GM15510 (cell line): ENCODE measurements around the gene RGS17.

ENCODE experiments used
- POLR2A ChIP-seq: IDR thresholded peaks from 3 replicates; pipeline ENCODE4 v1.6.1; 2011; ENCODE audit warnings: borderline replicate concordance; ENCODE audit not compliant: insufficient read length; ENCODE audit errors: extremely low read depth

RGS17 gene

DNA sequence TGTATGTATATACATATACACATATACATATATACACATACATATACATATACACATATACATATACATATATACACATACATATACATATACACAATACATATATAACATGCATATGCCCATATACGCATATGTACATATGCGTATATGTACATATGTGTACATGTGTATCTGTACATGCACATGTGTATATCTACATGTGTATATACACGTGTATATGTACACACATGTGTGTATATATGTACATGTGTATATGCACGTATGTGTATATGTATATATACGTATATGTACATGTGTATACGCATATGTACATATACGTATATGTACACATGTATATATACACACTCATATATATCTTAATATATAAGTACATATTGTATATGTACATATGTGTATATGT is 60.3 kb downstream of the RGS17 start:
- TF ChIP-seq POLR2A: no peak

DNA sequence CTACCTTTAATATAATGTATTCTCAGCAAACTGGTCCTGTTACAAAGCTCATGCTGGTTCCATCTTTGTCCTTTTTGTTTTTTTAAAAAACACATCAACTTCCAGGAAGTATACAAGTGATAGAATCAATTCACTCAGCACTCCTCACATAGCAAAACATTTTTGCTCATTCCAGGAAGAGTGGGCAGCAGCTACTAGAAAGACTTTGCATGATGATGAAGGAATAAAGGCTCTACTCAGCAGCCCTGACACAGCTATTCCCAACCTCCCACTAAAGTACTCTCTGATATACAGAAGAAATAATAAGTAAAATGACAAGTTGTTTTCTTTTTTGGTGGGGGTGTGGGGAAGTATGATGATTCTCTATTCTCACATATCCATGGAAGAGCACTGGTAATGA is 61.2 kb downstream of the RGS17 start:
- no peak for TF ChIP-seq POLR2A

DNA sequence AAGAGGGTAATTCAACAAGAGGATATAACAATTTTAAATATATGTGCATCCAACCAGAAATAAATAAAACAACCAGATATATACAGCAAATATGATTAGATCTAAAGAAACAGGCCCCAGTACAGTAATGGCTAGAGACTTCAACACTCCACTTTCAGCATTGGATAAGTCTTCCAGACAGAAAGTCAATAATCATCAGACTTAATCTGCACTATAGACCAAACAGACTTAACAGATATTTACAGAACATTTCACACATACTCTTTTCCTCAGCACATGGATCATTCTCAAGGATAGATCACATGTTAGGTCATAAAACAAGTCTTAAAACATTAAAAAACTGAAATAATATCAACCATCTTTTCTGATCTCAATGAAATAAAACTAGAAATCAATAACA is 65.9 kb downstream of the RGS17 start:
- no peak for TF ChIP-seq POLR2A

- TF ChIP-seq POLR2A: no peak
Measured at GRCh38 chr6:153063936-153064335, 67.1 kb downstream of the RGS17 start.

DNA sequence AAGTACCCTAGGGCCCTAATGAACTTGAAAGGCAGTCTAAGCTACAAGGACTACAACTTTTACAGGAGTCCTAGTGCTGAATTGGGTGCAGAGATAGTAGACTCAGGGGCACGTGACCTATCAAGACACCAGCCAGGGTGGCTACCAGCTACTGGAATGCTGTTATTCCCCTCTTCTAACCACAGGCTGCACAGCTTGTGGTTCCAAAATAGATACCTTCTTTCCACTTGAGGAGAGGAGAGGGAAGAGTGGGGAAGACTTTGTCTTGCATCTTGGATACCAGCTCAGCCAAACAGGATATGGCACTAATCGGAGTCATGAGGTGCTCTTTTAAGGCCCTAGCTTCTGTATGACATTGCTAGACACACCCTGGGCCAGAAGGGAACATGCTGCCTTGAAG is 68.6 kb downstream of the RGS17 start:
- TF ChIP-seq POLR2A: no peak

GRCh38 chr6:153059757-153060156 is 71.3 kb downstream of the RGS17 start:
- no peak for TF ChIP-seq POLR2A

DNA sequence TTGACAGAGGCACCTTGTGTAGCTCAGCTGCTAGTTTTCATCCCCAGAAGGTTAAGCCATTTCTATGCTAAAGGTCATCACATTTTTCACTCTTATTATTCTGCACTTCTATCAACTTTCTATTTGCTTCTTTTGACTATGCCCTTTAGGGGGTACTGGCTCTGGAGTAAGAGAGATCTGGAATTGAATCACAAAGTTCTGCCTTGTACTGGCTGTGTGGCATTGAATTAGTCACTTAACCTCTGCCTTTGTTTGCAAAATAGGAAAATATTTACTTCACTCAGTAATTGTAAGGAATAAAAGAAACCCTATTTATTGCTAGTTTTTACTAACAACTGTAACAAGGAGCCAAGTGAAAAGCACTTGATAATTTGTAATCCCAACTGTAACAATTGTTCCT is 71.8 kb downstream of the RGS17 start:
- no peak for TF ChIP-seq POLR2A

GRCh38 chr6:153058909-153059308 is 72.2 kb downstream of the RGS17 start:
- no peak for TF ChIP-seq POLR2A

DNA sequence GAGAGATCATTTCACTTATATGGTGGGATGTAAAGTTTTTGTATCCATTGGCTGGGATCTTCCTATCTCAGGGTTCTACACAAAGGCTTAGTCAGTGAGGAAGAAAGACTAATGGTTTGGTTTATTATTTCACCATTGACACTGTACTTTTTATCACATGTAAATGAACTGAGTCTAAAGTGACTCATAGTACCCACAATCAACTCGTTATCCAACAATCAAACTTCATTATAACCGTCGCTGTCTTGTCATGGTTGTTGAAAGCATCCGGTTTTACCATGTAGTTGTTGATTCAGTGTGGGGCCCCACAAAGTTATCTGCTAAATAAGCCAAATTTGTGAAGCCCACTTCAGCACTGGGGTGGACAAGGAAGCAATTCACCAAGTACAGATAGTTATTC is 72.8 kb downstream of the RGS17 start:
- no peak for TF ChIP-seq POLR2A

DNA sequence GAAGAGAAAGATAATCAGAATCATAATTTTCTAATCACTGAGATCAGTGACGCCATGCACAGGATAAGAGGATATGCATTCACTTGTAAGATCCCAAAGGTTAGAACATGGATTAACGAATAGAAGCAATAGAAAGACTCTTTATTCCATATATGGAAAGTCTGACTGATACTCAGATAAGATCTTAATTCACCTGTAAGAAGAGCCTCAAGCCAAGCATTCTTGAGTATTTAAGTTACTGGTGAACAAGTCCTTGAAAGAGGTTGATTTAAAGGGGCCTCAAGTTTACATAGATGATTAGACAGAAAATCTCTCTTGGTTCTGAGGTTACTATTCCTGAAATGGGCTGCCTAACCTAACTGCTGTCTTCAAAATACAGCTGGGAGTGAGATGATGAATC is 74.8 kb downstream of the RGS17 start:
- no peak for TF ChIP-seq POLR2A

- TF ChIP-seq POLR2A: no peak
Measured at GRCh38 chr6:153051801-153052200, 79.3 kb downstream of the RGS17 start.

DNA sequence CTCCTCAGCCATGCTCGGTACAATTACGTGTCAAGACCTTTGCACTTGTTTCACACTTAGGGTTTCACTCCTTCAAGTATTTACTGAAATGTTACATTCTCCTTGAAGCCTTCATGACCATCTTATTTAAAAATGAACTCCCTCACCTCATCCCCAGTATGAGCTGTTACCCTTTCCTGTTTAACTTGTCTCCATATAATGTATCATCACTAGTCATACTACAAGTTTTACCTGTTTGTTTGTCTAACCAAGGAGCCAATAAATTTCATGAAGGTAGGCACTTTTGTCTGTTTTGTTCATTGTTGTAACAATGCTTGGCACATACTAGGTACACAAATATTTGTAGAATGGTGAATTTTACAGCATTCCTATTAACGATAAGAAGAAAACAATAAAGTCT is 82.5 kb downstream of the RGS17 start:
- no peak for TF ChIP-seq POLR2A

DNA sequence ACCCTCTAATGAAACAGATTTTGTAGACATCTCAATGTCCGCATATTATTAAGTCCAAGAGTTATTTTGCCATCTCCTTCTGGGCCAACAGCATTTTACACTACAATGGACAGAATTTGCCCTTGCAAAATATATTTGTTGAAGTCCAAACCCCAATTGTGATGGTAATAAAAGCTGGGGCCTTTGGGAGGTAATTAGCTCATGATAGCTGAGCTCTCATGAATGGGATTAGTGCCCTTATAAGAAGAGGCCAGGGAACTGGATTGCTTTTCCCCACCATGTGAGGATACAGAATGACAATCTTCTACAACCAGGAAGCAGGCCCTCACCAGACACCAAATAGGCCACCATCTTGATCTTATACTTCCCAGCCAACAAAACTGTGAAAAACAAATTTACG is 83.7 kb downstream of the RGS17 start:
- TF ChIP-seq POLR2A: no peak

DNA sequence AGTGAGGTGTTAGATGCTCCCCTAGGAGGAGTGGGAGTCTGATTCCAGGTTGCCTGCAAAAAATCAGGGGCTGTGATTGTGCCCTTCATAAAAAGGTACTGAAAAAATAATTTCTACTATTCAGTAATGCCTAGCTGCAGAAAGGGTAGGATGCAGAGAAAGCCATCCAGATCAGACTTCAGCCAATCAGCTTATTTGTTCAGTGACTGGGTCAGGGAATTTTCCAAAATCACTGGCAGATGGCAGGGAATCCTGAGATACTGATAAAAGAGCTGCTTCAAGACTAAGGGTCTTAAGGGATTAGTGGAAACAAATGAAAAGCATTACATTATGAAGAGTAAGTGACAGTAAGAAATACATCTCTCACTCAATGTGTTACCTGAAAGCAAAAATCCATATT is 85.8 kb downstream of the RGS17 start:
- TF ChIP-seq POLR2A: no peak

DNA sequence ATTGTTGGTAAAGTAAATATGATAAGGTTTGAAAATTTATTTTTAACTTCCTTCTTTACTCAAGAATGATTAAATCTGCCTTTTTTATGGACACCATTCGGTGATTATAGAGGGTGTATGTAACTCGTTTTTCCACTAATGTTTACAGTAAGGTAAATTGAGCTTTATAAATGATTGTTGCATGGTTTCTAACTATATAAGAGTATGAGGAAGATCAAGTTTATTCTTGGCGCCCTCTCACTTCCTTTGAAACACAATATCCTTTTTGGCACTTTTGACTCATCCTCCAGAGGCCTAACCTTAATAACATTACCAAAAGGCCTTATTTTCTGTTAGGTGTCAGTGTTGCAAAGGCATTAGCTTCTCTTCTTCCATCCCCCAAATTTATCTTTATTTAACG is 86.8 kb downstream of the RGS17 start:
- no peak for TF ChIP-seq POLR2A

DNA sequence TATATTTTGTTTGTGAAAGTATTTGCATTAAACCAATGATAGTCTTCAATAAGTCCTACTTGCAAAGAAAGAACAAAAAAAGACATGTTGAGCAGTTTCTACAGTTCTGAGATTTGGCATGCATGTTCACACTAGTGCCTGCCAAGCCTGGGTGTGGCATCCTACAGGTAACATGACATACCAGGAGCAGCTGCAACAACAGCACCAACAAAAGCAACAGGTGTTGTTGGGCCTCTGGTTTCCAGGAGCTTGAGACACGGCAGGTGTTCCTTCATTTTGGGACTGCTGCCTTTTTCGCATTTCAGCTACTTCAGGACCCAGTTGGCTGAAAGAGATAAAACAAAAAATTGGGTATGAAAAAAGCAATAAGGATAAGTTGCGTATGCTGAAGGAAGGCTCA is 87.4 kb downstream of the RGS17 start:
- no peak for TF ChIP-seq POLR2A

DNA sequence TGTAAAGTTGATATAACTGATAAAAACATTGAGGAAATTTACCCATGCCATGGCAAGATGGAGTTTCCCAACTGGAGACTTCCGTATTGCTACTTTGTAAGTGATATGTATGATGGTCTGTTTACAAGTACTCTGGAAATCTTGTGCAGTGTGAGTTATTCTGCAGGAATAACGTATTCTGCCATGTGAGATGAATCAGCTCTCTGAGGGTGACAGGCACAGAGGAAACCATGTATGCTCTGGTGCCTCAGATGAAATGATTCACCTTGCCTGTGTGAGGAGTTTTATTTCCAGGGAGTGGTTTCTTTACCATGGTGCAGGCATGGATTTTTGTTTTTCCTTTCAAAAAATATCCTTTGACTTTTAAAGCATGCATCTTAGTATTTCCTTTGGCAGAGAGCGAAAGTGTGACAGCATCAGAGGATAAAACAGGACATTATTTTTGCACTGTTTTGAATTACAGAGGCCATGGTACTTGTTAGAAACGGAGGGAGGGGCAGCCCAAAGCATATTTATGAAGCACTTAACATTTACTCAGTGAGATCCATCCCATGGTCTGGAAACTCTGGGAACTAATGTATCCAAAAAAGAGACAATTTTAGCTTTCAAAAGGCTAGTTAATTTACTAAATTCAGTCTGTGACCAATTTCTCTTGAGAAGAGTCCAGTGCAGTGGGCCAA is 92.6 kb downstream of the RGS17 start:
- no peak for TF ChIP-seq POLR2A
